ENCODE results near the gene SULF2. TPM values are rescaled to one million over a fixed set of nuclear protein-coding genes. Genes with fewer than 3 reads are reported as not detected.

The SULF2 gene
- total RNA-seq, 1 donor from 2014 or later: 40.4 TPM

DNA sequence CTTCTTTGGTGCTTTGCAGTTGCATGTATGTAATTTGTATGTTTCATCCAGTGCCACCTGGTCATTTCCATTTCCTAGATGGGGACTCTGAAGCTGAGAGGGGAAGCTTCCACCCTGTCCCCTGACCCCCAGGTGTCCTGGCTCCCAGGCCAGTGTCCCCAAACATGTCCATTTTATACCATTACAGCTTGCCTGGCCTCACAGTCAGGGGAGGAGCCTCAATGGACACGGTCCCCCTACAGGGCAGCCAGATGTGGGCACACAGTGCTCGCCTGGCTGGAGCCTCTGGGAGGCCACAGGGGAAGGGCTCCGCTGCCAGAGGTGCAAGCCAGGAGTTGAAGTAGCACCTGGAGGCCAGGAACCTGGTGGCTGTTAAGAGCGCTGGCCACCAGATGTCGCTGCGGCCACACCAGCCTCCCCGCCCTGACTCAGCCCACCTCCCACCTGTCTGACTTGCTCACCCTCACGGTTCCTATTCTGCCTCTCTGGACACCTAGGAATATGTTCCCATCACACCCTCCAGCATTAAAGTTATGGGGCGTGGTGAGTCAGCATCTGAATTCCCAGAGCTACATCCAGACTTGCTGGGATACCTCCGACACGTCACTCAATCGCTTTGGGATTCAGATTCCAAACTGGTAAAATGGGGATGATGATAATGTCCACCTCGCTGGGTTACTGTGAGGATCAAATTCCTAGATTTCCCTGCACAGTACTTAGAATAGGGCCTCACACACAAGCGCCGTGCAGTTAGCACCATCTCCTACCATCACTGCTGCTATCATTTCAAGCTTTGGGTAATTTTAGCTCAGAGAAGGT, 107.4 kb downstream of the SULF2 start:
- TF ChIP-seq CTCF (IDR thresholded peaks at IDR 0.05): peak; percentile 84
- Mint-ChIP-seq H3K27me3 (ENCODE audit: unreplicated experiment) (no peaks in the 10 kb centered on the region), H3K9me3 (ENCODE audit: unreplicated experiment) (no peaks in the 10 kb centered on the region), H3K36me3 (ENCODE audit: unreplicated experiment) (no peaks in the 10 kb centered on the region), H3K4me3 (ENCODE audit: unreplicated experiment) (no peak overlapping the region), H3K27ac (ENCODE audit: unreplicated experiment) (no peak overlapping the region), H3K4me1 (ENCODE audit: unreplicated experiment) (no peaks in the 10 kb centered on the region)
- DNase-seq (ENCODE audit: extremely low spot score, unreplicated experiment): no peak

GRCh38 chr20:47676912-47677634, 108.2 kb downstream of the SULF2 start:
- Mint-ChIP-seq H3K4me1 (ENCODE audit: unreplicated experiment) (no peaks in the 10 kb centered on the region), H3K27me3 (ENCODE audit: unreplicated experiment) (no peaks in the 10 kb centered on the region), H3K36me3 (ENCODE audit: unreplicated experiment) (no peaks in the 10 kb centered on the region), H3K4me3 (ENCODE audit: unreplicated experiment) (no peak overlapping the region), H3K27ac (ENCODE audit: unreplicated experiment) (no peak overlapping the region), H3K9me3 (ENCODE audit: unreplicated experiment) (no peaks in the 10 kb centered on the region)
- DNase-seq (ENCODE audit: extremely low spot score, unreplicated experiment): no peak
- TF ChIP-seq CTCF (IDR thresholded peaks at IDR 0.05): no peak

DNA sequence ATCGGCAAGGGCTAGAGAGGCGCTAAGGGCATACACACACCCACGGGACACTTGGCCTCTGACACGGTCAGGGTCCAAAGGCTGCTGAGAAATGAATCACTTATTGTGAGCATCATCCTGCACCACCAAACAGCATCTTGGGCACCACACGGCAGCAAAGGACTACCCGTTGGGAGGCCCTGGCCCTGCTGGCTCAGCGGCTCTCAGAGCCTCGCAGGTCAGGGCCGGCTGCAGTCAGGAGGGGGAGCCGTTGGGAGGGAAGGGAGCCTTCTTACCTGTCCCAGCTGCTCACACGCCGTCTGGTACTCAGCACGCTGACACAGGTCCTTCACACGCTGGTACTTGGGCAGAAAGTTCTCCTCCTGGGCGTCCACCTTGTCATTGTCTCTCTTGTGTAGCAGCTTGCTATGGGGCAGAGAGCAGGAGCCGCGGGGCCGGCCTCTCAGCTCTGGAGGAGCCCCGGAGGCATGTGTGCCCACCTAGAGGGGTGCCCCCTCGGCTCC, 109.0 kb downstream of the SULF2 start:
- no peaks in the 10 kb centered on the region for H3K9me3 Mint-ChIP-seq (ENCODE audit: unreplicated experiment)
- no peak for TF ChIP-seq CTCF (IDR thresholded peaks at IDR 0.05)
- no peak overlapping the region for H3K27ac Mint-ChIP-seq (ENCODE audit: unreplicated experiment)
- H3K36me3 Mint-ChIP-seq (ENCODE audit: unreplicated experiment): no peaks in the 10 kb centered on the region
- no peak for DNase-seq (ENCODE audit: extremely low spot score, unreplicated experiment)
- no peaks in the 10 kb centered on the region for H3K27me3 Mint-ChIP-seq (ENCODE audit: unreplicated experiment)
- no peak overlapping the region for H3K4me3 Mint-ChIP-seq (ENCODE audit: unreplicated experiment)
- no peaks in the 10 kb centered on the region for H3K4me1 Mint-ChIP-seq (ENCODE audit: unreplicated experiment)

DNA sequence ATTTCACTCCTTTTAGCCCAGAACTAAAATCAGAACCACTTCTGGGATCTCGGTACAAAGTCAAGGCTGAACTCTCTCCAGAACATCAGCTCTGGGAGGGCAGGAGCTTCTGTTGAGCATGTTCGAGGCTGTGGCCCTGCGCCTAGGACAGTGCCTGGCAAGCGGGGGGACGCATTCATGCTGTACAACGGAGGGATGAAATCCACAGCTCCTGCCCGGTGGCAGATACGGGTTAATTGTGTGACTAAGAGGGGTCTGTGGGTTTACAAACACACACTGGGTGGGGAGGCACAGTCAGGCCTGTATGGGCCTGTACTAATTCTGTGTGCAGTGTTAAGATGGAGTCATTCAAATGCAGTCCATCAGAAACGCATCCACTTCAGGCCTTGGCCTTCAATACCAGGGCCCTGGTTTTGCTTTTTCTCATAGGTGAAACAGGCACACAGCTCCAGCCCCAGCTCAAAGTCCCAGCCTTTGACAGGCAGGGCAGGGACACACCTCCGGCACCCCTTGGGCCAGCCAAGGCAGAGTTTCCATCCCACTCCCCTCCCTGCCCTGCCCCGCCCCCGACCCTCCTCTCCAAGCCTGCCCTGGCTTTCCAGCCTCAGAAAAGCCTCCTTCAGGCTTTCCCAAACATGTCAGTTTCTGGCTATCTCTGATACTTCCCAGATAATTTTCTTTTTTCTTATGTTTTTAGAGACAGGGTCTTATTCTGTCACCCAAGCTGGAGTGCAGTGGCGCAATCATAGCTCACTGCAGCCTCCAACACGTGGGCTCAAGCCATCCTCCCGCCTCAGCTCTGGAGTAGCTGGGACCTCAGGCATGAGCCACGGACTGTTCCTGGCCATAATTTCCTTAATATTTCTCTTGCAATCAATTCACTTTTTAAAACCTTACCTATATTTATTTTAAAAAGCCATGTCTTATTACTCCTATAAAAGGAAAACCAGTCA, 109.8 kb downstream of the SULF2 start:
- Mint-ChIP-seq H3K4me3 (ENCODE audit: unreplicated experiment) (no peak overlapping the region), H3K4me1 (ENCODE audit: unreplicated experiment) (no peaks in the 10 kb centered on the region), H3K27ac (ENCODE audit: unreplicated experiment) (no peak overlapping the region), H3K9me3 (ENCODE audit: unreplicated experiment) (no peaks in the 10 kb centered on the region), H3K27me3 (ENCODE audit: unreplicated experiment) (no peaks in the 10 kb centered on the region), H3K36me3 (ENCODE audit: unreplicated experiment) (no peaks in the 10 kb centered on the region)
- DNase-seq (ENCODE audit: extremely low spot score, unreplicated experiment): no peak
- TF ChIP-seq CTCF (IDR thresholded peaks at IDR 0.05): no peak

Data from osteocyte (in vitro differentiated cells).